ENCODE data around the gene USP35.

USP35 gene

GRCh38 chr11:78199015-78199652 lies 10.4 kb downstream of the USP35 start:
- no peak for DNase-seq (ENCODE audit: low read depth in 2 of 2)

- DNase-seq (ENCODE audit: low read depth in 2 of 2): no peak
These were observed 10.9 kb downstream of the USP35 start for GRCh38 chr11:78199653-78200015.

DNA sequence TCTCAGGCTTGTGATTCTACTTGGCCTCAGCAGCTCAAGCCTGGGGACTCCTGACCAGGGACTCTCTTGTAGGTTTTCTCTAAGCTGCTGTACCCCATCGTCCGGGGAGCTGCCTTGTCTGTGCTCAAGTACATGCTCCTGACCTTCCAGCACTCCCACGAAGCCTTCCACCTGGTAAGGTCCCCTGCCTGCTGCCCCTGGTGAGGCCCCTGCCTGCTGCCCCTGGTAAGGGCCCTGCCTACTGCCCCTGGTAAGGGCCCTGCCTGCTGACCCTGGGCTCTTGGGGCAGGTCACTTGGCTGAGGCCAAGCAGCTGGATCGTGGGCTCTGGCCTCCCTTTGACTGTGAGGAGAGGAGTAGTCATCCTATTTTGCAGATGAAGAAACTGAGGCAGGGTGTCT lies 11.3 kb downstream of the USP35 start:
- no peak for DNase-seq (ENCODE audit: low read depth in 2 of 2)

- DNase-seq (ENCODE audit: low read depth in 2 of 2): no peak
These were observed 11.8 kb downstream of the USP35 start for GRCh38 chr11:78200553-78200952.

GRCh38 chr11:78201096-78201818 lies 12.5 kb downstream of the USP35 start:
- no peak for DNase-seq (ENCODE audit: low read depth in 2 of 2)

DNA sequence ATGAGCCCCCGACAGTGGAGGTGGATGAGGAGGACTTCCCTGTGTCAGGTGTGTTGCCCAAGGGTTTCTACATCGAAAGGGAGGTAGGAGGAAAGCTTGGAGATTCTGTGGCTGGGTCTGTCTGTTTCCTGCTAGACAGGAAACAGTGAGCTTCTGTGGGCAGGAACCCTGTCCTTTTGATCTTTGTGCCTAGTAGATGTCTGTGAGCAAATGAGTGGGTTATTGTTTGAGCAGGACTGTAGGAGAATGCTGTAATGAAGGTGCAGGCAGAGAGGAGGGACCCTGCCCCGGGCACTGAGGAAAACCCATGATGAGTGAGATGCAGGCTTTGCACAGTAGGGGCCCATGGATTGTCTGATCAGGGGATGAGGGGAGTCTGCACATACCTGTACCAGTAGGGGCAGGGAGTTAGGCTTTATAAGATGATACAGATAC lies 14.0 kb downstream of the USP35 start:
- no peak for DNase-seq (ENCODE audit: low read depth in 2 of 2)

- DNase-seq (ENCODE audit: low read depth in 2 of 2): no peak
These were observed 14.5 kb downstream of the USP35 start for GRCh38 chr11:78203184-78203583.

DNA sequence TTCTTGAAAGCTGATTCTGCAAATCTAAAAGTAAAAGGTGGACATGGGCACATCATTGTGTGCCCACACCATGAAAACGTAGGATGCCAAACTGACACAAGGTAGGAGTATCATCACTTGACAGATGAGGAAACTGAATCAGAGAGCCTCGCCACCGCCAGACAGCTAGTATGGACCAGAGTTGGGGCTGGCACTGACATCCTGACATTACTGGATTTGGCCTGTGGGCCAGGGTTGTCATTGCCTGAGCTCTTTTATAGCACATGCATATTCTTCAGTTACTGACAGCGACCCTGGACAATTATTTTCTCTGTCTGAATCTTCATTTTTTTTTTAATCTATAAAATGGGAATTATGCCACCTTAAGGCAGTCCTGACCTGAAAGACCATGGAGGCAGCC lies 16.5 kb downstream of the USP35 start:
- DNase-seq (ENCODE audit: low read depth in 2 of 2): no peak

DNA sequence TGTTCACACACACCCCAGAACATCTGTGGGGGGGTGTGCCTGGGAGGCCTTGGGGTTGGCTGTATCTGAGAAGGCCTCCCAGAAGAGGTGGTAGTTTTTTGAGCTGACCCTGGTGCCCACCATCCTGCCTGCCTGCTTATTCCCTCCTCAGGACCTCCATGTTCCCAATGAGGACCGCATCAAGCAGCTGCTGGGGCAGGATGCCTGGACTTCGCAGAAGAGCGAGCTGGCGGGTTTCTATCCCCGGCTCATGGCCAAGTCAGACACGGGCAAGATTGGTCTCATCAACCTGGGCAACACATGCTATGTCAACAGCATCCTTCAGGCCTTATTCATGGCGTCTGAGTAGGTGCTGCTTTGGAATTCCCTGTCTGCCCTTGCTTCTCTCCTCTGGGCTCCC lies 17.0 kb downstream of the USP35 start:
- DNase-seq (ENCODE audit: low read depth in 2 of 2): no peak

- DNase-seq (ENCODE audit: low read depth in 2 of 2): no peak
These were observed 19.0 kb downstream of the USP35 start for GRCh38 chr11:78207532-78208256.

DNA sequence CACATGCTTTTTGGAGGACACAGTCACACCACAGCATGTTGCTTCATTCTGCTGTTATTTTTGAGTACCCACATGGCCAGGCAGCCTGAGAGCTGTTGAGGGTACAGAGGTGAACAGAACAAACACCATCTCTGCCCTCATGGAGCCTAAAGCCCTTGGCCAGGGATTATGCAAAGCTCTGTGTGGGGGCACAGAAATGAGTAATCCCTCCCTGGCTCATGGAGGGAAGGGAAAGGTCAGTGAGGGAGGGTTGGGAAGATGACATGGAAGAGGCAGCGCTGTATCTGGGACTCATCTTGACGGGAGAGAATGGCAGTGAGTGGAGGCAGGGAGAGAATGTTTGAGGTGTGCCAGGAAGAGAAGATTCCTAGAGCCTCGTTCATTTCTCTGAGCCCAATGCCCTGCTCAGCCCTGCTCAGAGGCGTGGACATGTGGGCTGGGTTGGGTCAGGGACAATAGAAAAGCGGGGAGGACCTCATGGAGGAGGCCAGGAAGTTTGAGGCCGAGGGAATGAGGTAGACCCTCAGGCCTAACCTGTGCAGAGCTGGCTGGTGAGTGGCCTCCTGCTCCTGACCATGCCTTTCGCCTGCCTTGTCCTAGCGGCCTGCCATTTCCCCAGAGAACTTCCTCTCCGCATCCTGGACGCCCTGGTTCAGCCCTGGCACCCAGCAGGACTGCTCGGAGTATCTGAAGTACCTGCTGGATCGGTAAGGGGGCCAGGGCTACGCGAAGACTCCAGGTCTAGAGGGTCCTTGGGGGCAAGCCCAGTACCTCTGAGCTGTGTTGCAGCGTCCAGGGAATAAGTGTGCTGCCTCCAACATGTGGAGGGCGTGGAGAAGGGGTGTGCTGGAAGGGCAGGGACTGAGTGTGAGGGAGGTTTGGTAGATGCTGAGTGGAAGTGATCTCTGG lies 19.8 kb downstream of the USP35 start:
- no peak for DNase-seq (ENCODE audit: low read depth in 2 of 2)

GRCh38 chr11:78209478-78209877 lies 20.8 kb downstream of the USP35 start:
- no peak for DNase-seq (ENCODE audit: low read depth in 2 of 2)

DNA sequence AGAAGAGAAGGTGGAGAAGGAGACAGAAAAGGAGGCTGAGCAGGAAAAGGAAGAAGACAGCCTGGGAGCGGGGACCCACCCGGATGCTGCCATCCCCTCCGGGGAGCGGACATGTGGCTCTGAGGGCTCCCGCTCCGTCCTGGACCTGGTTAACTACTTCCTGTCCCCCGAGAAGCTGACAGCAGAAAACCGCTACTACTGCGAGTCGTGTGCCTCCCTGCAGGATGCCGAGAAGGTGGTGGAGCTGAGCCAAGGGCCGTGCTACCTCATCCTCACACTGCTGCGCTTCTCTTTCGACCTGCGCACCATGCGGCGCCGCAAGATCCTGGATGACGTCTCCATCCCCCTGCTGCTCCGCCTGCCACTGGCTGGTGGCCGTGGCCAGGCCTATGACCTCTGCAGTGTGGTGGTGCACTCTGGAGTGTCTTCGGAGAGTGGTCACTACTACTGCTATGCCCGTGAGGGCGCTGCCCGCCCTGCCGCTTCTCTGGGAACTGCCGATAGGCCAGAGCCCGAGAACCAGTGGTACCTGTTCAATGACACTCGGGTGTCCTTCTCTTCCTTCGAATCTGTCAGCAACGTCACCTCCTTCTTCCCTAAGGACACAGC lies 21.4 kb downstream of the USP35 start:
- no peak for DNase-seq (ENCODE audit: low read depth in 2 of 2)

DNA sequence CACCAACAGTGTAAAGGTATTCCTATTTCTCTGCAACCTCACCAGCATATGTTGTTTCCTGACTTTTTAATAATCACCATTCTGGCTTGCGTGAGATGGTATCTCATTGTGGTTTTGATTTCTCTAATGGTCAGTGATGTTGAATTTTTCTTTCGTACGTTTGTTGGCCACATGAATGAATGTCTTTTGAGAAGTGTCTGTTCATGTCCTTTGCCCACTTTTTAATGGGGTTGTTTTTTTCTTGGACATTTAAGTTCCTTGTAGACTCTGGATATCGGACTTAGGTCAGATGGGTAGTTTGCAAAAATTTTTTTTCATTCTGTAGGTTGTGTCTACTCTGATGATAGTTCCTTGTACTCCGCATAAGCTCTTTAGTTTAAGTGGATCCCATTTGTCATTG lies 22.8 kb downstream of the USP35 start:
- no peak for DNase-seq (ENCODE audit: low read depth in 2 of 2)

DNA sequence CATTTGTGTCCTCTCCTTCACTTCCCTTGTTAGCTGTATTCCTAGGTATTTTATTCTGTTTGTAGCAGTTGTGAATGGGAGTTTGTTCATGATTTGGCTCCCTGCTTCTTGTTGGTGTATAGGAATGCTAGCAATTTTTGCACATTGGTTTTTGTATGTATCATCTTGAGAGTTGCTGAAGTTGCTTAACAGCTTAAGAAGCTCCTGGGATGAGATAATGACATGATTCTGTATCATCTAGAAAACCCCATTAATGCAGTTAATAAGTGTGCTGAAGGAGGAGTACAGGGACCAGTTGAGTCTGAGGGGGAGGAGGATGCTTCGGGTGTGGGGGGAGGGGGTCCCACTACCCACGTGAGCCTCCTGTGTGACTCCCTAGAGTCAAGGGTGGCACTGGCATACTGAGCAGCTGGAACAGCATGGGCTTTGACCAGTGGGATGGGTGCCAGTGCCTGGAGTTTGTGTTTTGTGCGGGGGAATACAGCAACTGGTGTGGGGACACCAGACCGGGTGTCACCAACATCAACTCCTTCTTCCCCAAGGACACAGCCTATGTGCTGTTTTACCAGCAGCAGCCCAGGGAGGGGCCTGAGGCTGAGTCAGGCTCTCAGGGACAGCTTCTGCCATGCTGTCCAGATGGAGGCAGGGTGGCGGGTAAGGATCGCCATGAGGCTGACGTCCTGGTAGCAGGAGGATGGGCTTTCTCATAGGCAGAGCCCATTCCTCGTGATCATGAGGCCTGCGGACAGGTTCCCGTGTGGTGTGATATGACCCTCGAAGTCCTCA lies 24.1 kb downstream of the USP35 start:
- DNase-seq (ENCODE audit: low read depth in 2 of 2): no peak

DNA sequence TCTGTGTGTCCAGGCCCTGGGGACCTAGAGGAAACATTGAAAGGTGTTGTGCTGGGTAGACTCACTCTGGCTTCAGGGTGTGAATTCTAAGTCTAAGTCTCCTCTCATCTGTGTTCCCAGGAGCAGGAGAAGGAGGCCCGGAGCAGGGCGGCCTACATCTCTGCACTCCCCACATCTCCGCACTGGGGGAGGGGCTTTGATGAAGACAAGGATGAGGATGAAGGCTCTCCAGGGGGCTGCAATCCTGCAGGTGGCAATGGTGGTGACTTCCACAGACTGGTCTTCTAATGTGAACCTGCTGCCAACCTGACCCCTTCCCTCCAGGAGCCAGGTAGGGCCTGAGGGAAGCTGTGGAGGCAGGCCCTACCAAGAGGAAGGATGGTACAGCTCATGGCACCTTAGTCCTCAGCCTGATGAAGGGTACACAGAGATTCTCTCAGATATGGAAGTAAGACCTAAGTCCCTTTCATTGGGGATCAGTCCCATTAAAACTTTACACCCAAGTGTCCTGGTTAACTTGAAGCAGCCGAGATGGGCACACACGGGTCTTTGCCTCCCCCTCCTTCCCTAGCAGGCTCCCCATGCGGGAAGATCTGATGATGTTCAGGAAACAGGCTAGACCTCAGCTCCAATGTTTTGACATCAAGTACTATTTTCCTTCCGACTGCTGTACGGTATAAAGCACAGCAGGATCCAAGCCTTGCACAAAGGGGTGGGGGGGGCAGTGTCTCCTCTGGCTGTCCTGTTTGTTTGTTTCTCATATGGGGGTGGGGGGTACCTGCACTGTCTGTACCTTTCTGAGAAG lies 25.0 kb downstream of the USP35 start:
- DNase-seq (ENCODE audit: low read depth in 2 of 2): no peak

GRCh38 chr11:78214331-78215194 lies 25.8 kb downstream of the USP35 start:
- DNase-seq (ENCODE audit: low read depth in 2 of 2): no peak

- no peak for DNase-seq (ENCODE audit: low read depth in 2 of 2)
These were observed 27.3 kb downstream of the USP35 start for GRCh38 chr11:78216021-78216420.

Data from stimulated activated CD8-positive, alpha-beta memory T cell treated with anti-CD3 and anti-CD28 coated beads, Interleukin-15, amount 100 ng/mL, for 48 hours (primary cell).